Measurements from ENCODE around the gene DENND1B. TPM values are rescaled to one million over a fixed set of nuclear protein-coding genes. Genes with fewer than 3 reads are reported as not detected.
A peak's percentile ranks its signal among the peaks of the same experiment; 100 is the strongest.

Gene DENND1B
- total and polyA plus RNA-seq, 9 of the 15 experiments (the other 6 are each of a cell fraction or from before 2014, with no cell fraction given), result 2.1 to 12.1 (median 7.5) TPM

DNA sequence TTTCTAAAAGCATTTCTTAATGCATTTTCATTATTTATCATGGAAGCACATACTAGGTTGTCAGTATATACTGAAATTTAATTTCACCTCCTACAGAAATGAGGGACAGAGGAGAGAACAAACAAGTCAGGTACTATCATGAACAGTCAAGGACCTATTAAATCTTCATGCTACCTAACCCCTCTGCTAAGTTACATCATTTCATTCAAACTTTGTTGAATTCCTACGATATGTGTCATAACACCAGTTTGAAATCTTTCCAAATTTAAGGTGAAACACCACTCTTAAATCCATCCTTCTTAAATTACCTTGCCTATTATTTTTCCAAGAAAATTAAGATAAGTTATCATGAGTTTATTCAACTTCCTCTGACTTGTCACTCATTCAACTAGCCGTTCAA lies 78.9 kb downstream of the DENND1B start:
- DNase-seq (ENCODE audit: extremely low read depth in 1 of 4, low spot score in 3 of 4) (no peak), ATAC-seq (no peak), FAIRE-seq (peak; percentile 52)
- no peak overlapping the region for H3K4me2 ChIP-seq (ENCODE audit: insufficient read depth, low read length)
- no peaks in the 10 kb centered on the region for H3K9me3 ChIP-seq (replicated peaks; ENCODE audit: control insufficient read depth, insufficient read depth, low read depth, low read length)
- no peaks in the 10 kb centered on the region for H3K9me1 ChIP-seq (ENCODE audit: control insufficient read depth, insufficient read depth, low read length)
- H3K4me1 ChIP-seq (replicated peaks in 1 of 2; ENCODE audit: control insufficient read depth in 2 of 2, insufficient read depth in 2 of 2, low read length in 2 of 2), result no peaks in the 10 kb centered on the region
- no peak overlapping the region for H3K9ac ChIP-seq (ENCODE audit: insufficient read depth in 1 of 2, low read depth in 2 of 2, low read length in 2 of 2)
- no peaks in the 10 kb centered on the region for H3K27me3 ChIP-seq (ENCODE audit: control insufficient read depth in 2 of 2, insufficient read depth in 2 of 2, low read length in 2 of 2)
- 24% methylated on average over 2 of the region's 2 CpGs for WGBS (ENCODE audit: insufficient coverage, low coverage, missing lambda C conversion rate)
- intact Hi-C loops (cut with micrococcal nuclease) (no loop called here), in situ Hi-C loops (cut with MboI) (no loop called here)
- H3K27ac ChIP-seq (ENCODE audit: extremely low read depth, low read depth, low read length), result no peak overlapping the region
- no peaks in the 10 kb centered on the region for H3K36me3 ChIP-seq (ENCODE audit: control insufficient read depth, insufficient read depth, low read length)
- ChIA-PET CTCF (ENCODE audit: low intra/inter-chr PET ratio) (no interaction called here), POLR2A (interaction anchor here (0.6 kb wide), 1 partner anchor 402 kb away, joined by 3 read pairs; no protein-coding TSS in a partner anchor)
- TF ChIP-seq PKNOX1 (IDR thresholded peaks at IDR 0.05) (peak; percentile 37; the same call in 1 of the 2 replicates), MEIS2 (IDR thresholded peaks at IDR 0.05; ENCODE audit: partially characterized antibody) (peak; percentile 5), MYC (IDR thresholded peaks at IDR 0.05; ENCODE audit: low read depth, low read length) (no peak), MYC (CRISPR knock-in tag; IDR thresholded peaks at IDR 0.05; ENCODE audit: borderline replicate concordance, low read depth) (no peak)
- no peak overlapping the region for H2AFZ ChIP-seq (ENCODE audit: low read depth, low read length)
- no peaks in the 10 kb centered on the region for H3K79me2 ChIP-seq (ENCODE audit: control insufficient read depth, insufficient read depth, low read length)
- no peaks in the 10 kb centered on the region for H4K20me1 ChIP-seq (replicated peaks; ENCODE audit: control insufficient read depth, insufficient read depth, low read length)
- no TSS peak for BruUV-seq (replicated peaks)
- H3K4me3 ChIP-seq, result no peak overlapping the region

DNA sequence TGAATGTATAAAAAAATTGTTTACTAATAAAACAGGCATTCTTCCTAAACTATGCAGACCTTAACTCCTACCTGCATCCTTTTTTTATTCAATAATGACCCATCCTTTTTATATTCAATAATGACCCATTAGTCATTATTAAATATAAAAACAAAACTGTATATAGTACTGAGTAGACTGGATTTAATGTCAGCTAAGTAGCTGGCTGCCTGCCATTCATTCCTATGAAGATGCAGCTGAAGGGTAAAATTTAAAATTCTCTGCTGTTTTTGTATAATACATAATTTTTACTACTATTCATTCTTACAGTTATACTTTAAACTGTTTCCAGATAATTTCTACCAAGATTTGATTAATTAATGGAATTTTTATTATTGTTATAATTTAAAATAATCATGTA lies 79.3 kb downstream of the DENND1B start:
- Histone ChIP-seq H3K9ac (ENCODE audit: insufficient read depth in 1 of 2, low read depth in 2 of 2, low read length in 2 of 2) (no peak overlapping the region), H3K79me2 (ENCODE audit: control insufficient read depth, insufficient read depth, low read length) (no peaks in the 10 kb centered on the region), H3K4me3 (no peak overlapping the region), H2AFZ (ENCODE audit: low read depth, low read length) (no peak overlapping the region), H3K27me3 (ENCODE audit: control insufficient read depth in 2 of 2, insufficient read depth in 2 of 2, low read length in 2 of 2) (no peaks in the 10 kb centered on the region), H3K36me3 (ENCODE audit: control insufficient read depth, insufficient read depth, low read length) (no peaks in the 10 kb centered on the region), H3K27ac (ENCODE audit: extremely low read depth, low read depth, low read length) (no peak overlapping the region), H3K4me2 (ENCODE audit: insufficient read depth, low read length) (no peak overlapping the region), H3K9me1 (ENCODE audit: control insufficient read depth, insufficient read depth, low read length) (no peaks in the 10 kb centered on the region), H4K20me1 (replicated peaks; ENCODE audit: control insufficient read depth, insufficient read depth, low read length) (no peaks in the 10 kb centered on the region), H3K4me1 (replicated peaks in 1 of 2; ENCODE audit: control insufficient read depth in 2 of 2, insufficient read depth in 2 of 2, low read length in 2 of 2) (no peaks in the 10 kb centered on the region), H3K9me3 (replicated peaks; ENCODE audit: control insufficient read depth, insufficient read depth, low read depth, low read length) (no peaks in the 10 kb centered on the region)
- intact Hi-C loops (cut with micrococcal nuclease), result no loop called here
- FAIRE-seq (no peak), ATAC-seq (no peak), DNase-seq (ENCODE audit: extremely low read depth in 1 of 4, low spot score in 3 of 4) (no peak)
- no TSS peak for BruUV-seq (replicated peaks)
- in situ Hi-C loops (cut with MboI), result no loop called here
- ChIA-PET CTCF (ENCODE audit: low intra/inter-chr PET ratio) (no interaction called here), POLR2A (no interaction called here)
- TF ChIP-seq CREBBP (IDR thresholded peaks at IDR 0.05; ENCODE audit: low read depth, low read length) (no peak), GTF2F1 (IDR thresholded peaks at IDR 0.05; ENCODE audit: low read depth, low read length) (no peak), CHCHD3 (CRISPR knock-in tag; IDR thresholded peaks at IDR 0.05) (no peak), EHMT2 (IDR thresholded peaks at IDR 0.05) (no peak)
- TF ChIP-seq, protein P1, sequence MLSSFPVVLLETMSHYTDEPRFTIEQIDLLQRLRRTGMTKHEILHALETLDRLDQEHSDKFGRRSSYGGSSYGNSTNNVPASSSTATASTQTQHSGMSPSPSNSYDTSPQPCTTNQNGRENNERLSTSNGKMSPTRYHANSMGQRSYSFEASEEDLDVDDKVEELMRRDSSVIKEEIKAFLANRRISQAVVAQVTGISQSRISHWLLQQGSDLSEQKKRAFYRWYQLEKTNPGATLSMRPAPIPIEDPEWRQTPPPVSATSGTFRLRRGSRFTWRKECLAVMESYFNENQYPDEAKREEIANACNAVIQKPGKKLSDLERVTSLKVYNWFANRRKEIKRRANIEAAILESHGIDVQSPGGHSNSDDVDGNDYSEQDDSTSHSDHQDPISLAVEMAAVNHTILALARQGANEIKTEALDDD (IDR thresholded peaks at IDR 0.05), result no peak
